K562 (cell line): ENCODE data around the gene RBM20. TPM values are rescaled to one million over a fixed set of nuclear protein-coding genes. Genes with fewer than 3 reads are reported as not detected.

Experiments
- ARID3A ChIP-seq: IDR thresholded peaks from 2 replicates; pipeline ENCODE4 v1.6.1; 2012; ENCODE audit warnings: low read depth, low read length, improper control_type of control experiment, borderline replicate concordance
- ETS2 ChIP-seq: IDR thresholded peaks from 2 replicates; pipeline ENCODE4 v1.6.1; 2016; ENCODE audit warnings: borderline replicate concordance, missing genetic modification characterization, mild to moderate bottlenecking, moderate library complexity, missing compliant biosample characterization; ENCODE audit not compliant: poor library complexity, severe bottlenecking
- HCFC1 ChIP-seq: IDR thresholded peaks from 2 replicates; pipeline ENCODE4 v1.6.1; 2012; ENCODE audit warnings: low read depth, low read length, improper control_type of control experiment
- HDAC2 ChIP-seq: fragments of 450-650 bp; IDR thresholded peaks from 2 replicates; pipeline ENCODE4 v1.6.1; 2016; ENCODE audit warnings: mild to moderate bottlenecking
- HIVEP1 ChIP-seq: fragments of 250-450 bp; sonication (Bioruptor Pico); IDR thresholded peaks from 2 replicates; pipeline ENCODE4 v1.4.0; 2020; ENCODE audit warnings: mild to moderate bottlenecking
- MAFG ChIP-seq: fragments of 450-650 bp; conservative IDR thresholded peaks from 2 replicates; pipeline ENCODE4 v1.6.1; 2016; ENCODE audit warnings: missing genetic modification characterization, missing compliant biosample characterization
- MYC ChIP-seq, 2 experiments: fragments of 250-450 bp in 1 of 2; sonication (Bioruptor Pico) in 1 of 2; IDR thresholded peaks; 2 replicates each; pipeline versions ENCODE4 v1.5.1 to v1.6.1; 2012 to 2021; ENCODE audit warnings: low read depth in 2 of 2, borderline replicate concordance in 1 of 2, improper control_type of control experiment in 1 of 2, low read length in 1 of 2, mild to moderate bottlenecking in 1 of 2, moderate library complexity in 1 of 2
- PHF8 ChIP-seq: fragments of 200-600 bp; sonication (generic); IDR thresholded peaks from 2 replicates; pipeline ENCODE4 v1.6.1; 2012; ENCODE audit warnings: mixed run types, mild to moderate bottlenecking, inconsistent platforms, low read length, moderate library complexity, borderline replicate concordance
- POLR2AphosphoS5 ChIP-seq: IDR thresholded peaks from 2 replicates; pipeline ENCODE4 v1.6.1; 2011; ENCODE audit warnings: mild to moderate bottlenecking, low read depth, low read length, moderate library complexity; ENCODE audit not compliant: control insufficient read depth, insufficient read depth
- RAD51 ChIP-seq: fragments of 450-650 bp; IDR thresholded peaks from 2 replicates; pipeline ENCODE4 v1.7.1; 2016; ENCODE audit warnings: low read depth, mild to moderate bottlenecking, borderline replicate concordance
- RHOXF2B ChIP-seq: fragments of 250-450 bp; sonication (Bioruptor Pico); conservative IDR thresholded peaks from 2 replicates; pipeline ENCODE4 v1.5.1; 2021
- SAFB ChIP-seq: fragments of 200-400 bp; formaldehyde crosslinking; IDR thresholded peaks from 2 replicates; pipeline ENCODE4 v1.6.1; 2017; ENCODE audit warnings: low read depth, low read length, borderline replicate concordance
- SNRNP70 ChIP-seq: fragments of 200-400 bp; formaldehyde crosslinking; optimal IDR thresholded peaks from 2 replicates; pipeline ENCODE3; 2017; ENCODE audit warnings: low read depth, low read length
- TAL1 ChIP-seq: fragments of 450-650 bp; IDR thresholded peaks from 2 replicates; pipeline ENCODE4 v1.6.1; 2016; ENCODE audit warnings: mild to moderate bottlenecking
- TARDBP ChIP-seq: fragments of 450-650 bp; IDR thresholded peaks from 2 replicates; pipeline ENCODE4 v1.6.1; 2016
- ZNF274 ChIP-seq: IDR thresholded peaks from 2 replicates; pipeline ENCODE4 v1.6.1; 2011; ENCODE audit warnings: low read depth, mild to moderate bottlenecking, low read length, moderate library complexity, borderline replicate concordance
- ZNF316 ChIP-seq: fragments of 450-650 bp; IDR thresholded peaks from 2 replicates; pipeline ENCODE4 v1.6.1; 2016
- ZNF347 ChIP-seq: fragments of 450-650 bp; formaldehyde crosslinking; IDR thresholded peaks from 2 replicates; pipeline ENCODE4 v1.4.0; 2020; ENCODE audit warnings: low read depth, mild to moderate bottlenecking, moderate library complexity
- ZNF518B ChIP-seq: fragments of 250-450 bp; sonication (Bioruptor Pico); IDR thresholded peaks from 2 replicates; pipeline ENCODE4 v1.5.0; 2021; ENCODE audit warnings: mild to moderate bottlenecking, moderate library complexity
- ZNF551 ChIP-seq: fragments of 250-450 bp; sonication (Bioruptor Pico); IDR thresholded peaks from 2 replicates; pipeline ENCODE4 v1.5.0; 2021; ENCODE audit warnings: mild to moderate bottlenecking, moderate library complexity
- polyA plus RNA-seq, 8 experiments: library from polyadenylated mRNA; depleted of rRNA in 4 of 8; stranded (reverse) in 5 of 8; unstranded in 3 of 8; fragments of >200 nt; fragmentation: Nextera tagmentation in 2 of 8; fragmentation: Illumina TruSeq in 1 of 8; extraction: Ambion mirVana in 2 of 8; extraction: Trizol in 1 of 8; gene quantifications; 2 replicates each; pipeline versions ENCODE4 v1.2.1 to v1.2.3, GENCODE V29; 2011 to 2014; ENCODE audit warnings: inconsistent platforms in 1 of 8, missing spikeins in 1 of 8
- total RNA-seq, 7 experiments: library from RNA; depleted of rRNA in 6 of 7; stranded (reverse); fragments of >200 nt in 6 of 7; fragmentation: Illumina TruSeq in 2 of 7; extraction: Trizol in 2 of 7; gene quantifications; 2 replicates each; pipeline versions ENCODE4 v1.2.1 to v1.2.3, GENCODE V29; 2011 to 2021; ENCODE audit warnings: low replicate concordance in 1 of 7
- TF ChIP-seq, protein P1 (sequence below), 2 experiments: fragments of 450-650 bp; IDR thresholded peaks; 2 replicates each; pipeline ENCODE4 v1.6.1; 2016

The RBM20 gene
- total and polyA plus RNA-seq, 9 of the 15 experiments (the other 6 are each of a cell fraction or from before 2014, with no cell fraction given) = 0.63 to 5.7 (median 3.2) TPM

DNA sequence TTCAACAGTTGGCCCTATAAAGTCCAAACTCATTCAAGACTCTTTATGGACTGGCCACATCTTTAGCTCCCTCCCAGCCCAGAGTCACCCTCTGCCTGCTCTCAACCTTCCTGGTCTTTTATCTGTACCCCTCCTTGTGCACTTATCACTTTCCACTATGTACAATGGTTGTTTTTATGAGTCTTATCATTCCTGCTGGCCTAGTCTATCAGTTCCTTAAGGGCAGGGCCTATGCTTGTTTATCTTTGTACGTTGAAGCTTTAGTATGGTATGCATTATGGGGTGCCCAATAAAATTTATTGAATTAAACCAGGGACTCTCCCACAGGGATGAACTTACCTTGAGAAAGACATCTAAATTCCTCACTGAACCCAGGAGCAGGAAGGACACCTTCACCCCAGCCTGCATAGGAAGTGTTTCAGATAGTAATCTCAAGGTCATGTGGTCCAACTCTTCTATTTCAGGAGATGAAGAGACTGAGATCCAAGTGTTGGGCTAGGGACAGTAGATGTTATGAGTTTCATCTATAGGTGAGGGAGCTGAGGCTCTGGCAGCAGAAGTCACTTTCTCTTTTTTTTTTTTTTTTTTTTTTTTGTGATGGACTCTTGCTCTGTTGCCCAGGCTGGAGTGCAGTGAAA is 214.3 kb downstream of the RBM20 start (continued):
- TF ChIP-seq SNRNP70 = no peak
- TF ChIP-seq, protein P1, sequence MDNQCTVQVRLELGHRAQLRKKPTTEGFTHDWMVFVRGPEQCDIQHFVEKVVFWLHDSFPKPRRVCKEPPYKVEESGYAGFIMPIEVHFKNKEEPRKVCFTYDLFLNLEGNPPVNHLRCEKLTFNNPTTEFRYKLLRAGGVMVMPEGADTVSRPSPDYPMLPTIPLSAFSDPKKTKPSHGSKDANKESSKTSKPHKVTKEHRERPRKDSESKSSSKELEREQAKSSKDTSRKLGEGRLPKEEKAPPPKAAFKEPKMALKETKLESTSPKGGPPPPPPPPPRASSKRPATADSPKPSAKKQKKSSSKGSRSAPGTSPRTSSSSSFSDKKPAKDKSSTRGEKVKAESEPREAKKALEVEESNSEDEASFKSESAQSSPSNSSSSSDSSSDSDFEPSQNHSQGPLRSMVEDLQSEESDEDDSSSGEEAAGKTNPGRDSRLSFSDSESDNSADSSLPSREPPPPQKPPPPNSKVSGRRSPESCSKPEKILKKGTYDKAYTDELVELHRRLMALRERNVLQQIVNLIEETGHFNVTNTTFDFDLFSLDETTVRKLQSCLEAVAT (IDR thresholded peaks at IDR 0.05) = no peak
- TF ChIP-seq RAD51 = no peak
- no peak for TF ChIP-seq ZNF551 (CRISPR knock-in tag)
- no peak for TF ChIP-seq TARDBP
- no peak for TF ChIP-seq ETS2
- no peak for TF ChIP-seq RHOXF2B (CRISPR knock-in tag)
- TF ChIP-seq MYC (IDR thresholded peaks at IDR 0.05; ENCODE audit: low read depth, low read length) = peak; percentile 32; the same call in 1 of the 2 replicates
- no peak for TF ChIP-seq MYC (CRISPR knock-in tag; IDR thresholded peaks at IDR 0.05; ENCODE audit: borderline replicate concordance, low read depth)
- no peak; the same call in 1 of the 2 replicates for TF ChIP-seq HDAC2
- TF ChIP-seq MAFG = no peak
- no peak for TF ChIP-seq SAFB
- TF ChIP-seq HCFC1 = no peak
- TF ChIP-seq PHF8 = no peak
- no peak for TF ChIP-seq HIVEP1 (CRISPR knock-in tag)
- TF ChIP-seq ARID3A = peak; percentile 54; the same call in 1 of the 2 replicates
- no peak for TF ChIP-seq ZNF274
- no peak for TF ChIP-seq ZNF316
- TF ChIP-seq POLR2AphosphoS5 = peak; percentile 82; the same call in 1 of the 2 replicates
- no peak for TF ChIP-seq ZNF347
- no peak for TF ChIP-seq ZNF518B (CRISPR knock-in tag)
- TF ChIP-seq TAL1 = peak; percentile 90
